Measurements from ENCODE around the gene AGER.

- no peak for TF ChIP-seq ISL1 (CRISPR knock-in tag; IDR thresholded peaks at IDR 0.05)
- no peak for TF ChIP-seq PATZ1 (CRISPR knock-in tag; IDR thresholded peaks at IDR 0.05; ENCODE audit: borderline replicate concordance)
- no peak for TF ChIP-seq TCF4 (CRISPR knock-in tag; IDR thresholded peaks at IDR 0.05; ENCODE audit: borderline replicate concordance)
- no peak for TF ChIP-seq ARNTL (CRISPR knock-in tag; IDR thresholded peaks at IDR 0.05; ENCODE audit: borderline replicate concordance, low read depth)
- TF ChIP-seq ZFP3 (CRISPR knock-in tag; IDR thresholded peaks at IDR 0.05), result no peak
- no peak for TF ChIP-seq TSHZ2 (CRISPR knock-in tag; IDR thresholded peaks at IDR 0.05)
- no peak for TF ChIP-seq OSR1 (CRISPR knock-in tag; IDR thresholded peaks at IDR 0.05)
- TF ChIP-seq CREB5 (CRISPR knock-in tag; IDR thresholded peaks at IDR 0.05; ENCODE audit: low read depth), result no peak
- no peak for TF ChIP-seq ZFP30 (CRISPR knock-in tag; IDR thresholded peaks at IDR 0.05)
- TF ChIP-seq RARB (CRISPR knock-in tag; IDR thresholded peaks at IDR 0.05), result no peak
- TF ChIP-seq ESRRG (CRISPR knock-in tag; IDR thresholded peaks at IDR 0.05), result no peak
Observed at GRCh38 chr6:32148289-32149091, 35.6 kb downstream of the AGER start.
